PC-9 (cell line): ENCODE data around the gene GABARAP. TPM values are rescaled to one million over a fixed set of nuclear protein-coding genes. Genes with fewer than 3 reads are reported as not detected.
A peak's percentile ranks its signal among the peaks of the same experiment; 100 is the strongest.

Experiments
- BruUV-seq: library from RNA; stranded (reverse); fragments of 400-500 nt; replicated peaks from 2 replicates; lab custom pipeline; 2021; lab: Mats Ljungman, UMichigan
- CTCF ChIA-PET: fragments of 300-600 bp; sonication (Branson Sonifier 250); formaldehyde crosslinking; loops from one replicate; lab custom pipeline; 2022; ENCODE audit warnings: antibody characterized with exemption; lab: Charles Lee
- POLR2A ChIA-PET: fragments of 300-600 bp; sonication (Branson Sonifier 250); formaldehyde crosslinking; loops from one replicate; lab custom pipeline; 2022; ENCODE audit warnings: antibody characterized with exemption; ENCODE audit not compliant: unreplicated experiment; lab: Charles Lee
- DNase-seq, 2 experiments: peaks; one replicate each; pipeline versions ENCODE4 v3.0.0 to v3.0.0-alpha.2; 2015 to 2022; ENCODE audit warnings: mixed read lengths in 1 of 2
- H2AFZ ChIP-seq: fragments of 200-600 bp; sonication (generic); 2 replicates; pipeline ENCODE4 v1.8.1; 2017; ENCODE audit warnings: antibody characterized with exemption
- H3F3A ChIP-seq: fragments of 200-600 bp; sonication (generic); 2 replicates; pipeline ENCODE4 v1.8.1; 2017; ENCODE audit warnings: antibody characterized with exemption, mild to moderate bottlenecking, low read depth; ENCODE audit not compliant: insufficient read depth
- H3K27ac ChIP-seq: fragments of 200-600 bp; sonication (generic); 2 replicates; pipeline ENCODE4 v1.6.1; 2016; ENCODE audit warnings: mixed run types
- H3K27me3 ChIP-seq: fragments of 200-600 bp; sonication (generic); 2 replicates; pipeline ENCODE4 v1.6.1; 2016; ENCODE audit warnings: low read depth, mixed run types; ENCODE audit not compliant: insufficient read depth
- H3K36me3 ChIP-seq: fragments of 200-600 bp; sonication (generic); 2 replicates; pipeline ENCODE4 v1.6.1; 2016; ENCODE audit warnings: low read depth, mixed run types
- H3K4me1 ChIP-seq: fragments of 200-600 bp; sonication (generic); replicated peaks from 2 replicates; pipeline ENCODE4 v1.6.1; 2016; ENCODE audit warnings: mixed run types; ENCODE audit not compliant: insufficient read depth
- H3K4me2 ChIP-seq: fragments of 200-600 bp; sonication (generic); 2 replicates; pipeline ENCODE4 v1.6.1; 2017; ENCODE audit warnings: mixed run types
- H3K4me3 ChIP-seq: fragments of 200-600 bp; sonication (generic); 2 replicates; pipeline ENCODE4 v1.6.1; 2016; ENCODE audit warnings: mixed run types
- H3K79me2 ChIP-seq: fragments of 200-600 bp; sonication (generic); 2 replicates; pipeline ENCODE4 v1.6.1; 2017; ENCODE audit warnings: low read depth, mixed run types
- H3K9me2 ChIP-seq: fragments of 200-600 bp; sonication (generic); 2 replicates; pipeline ENCODE4 v1.8.1; 2017; ENCODE audit warnings: mild to moderate bottlenecking; ENCODE audit not compliant: insufficient read depth
- H3K9me3 ChIP-seq: fragments of 200-600 bp; sonication (generic); 2 replicates; pipeline ENCODE4 v1.8.1; 2016; ENCODE audit warnings: low read depth; ENCODE audit not compliant: insufficient read depth
- H4K20me1 ChIP-seq: fragments of 200-600 bp; sonication (generic); 2 replicates; pipeline ENCODE4 v1.8.1; 2017; ENCODE audit not compliant: insufficient read depth
- CTCF ChIP-seq: fragments of 200-600 bp; sonication (generic); conservative IDR thresholded peaks from 2 replicates; pipeline ENCODE4 v1.6.1; 2017; ENCODE audit warnings: mixed run types, antibody characterized with exemption, mild to moderate bottlenecking, moderate library complexity
- EZH2 ChIP-seq: fragments of 200-600 bp; sonication (generic); IDR thresholded peaks from 2 replicates; pipeline ENCODE4 v1.8.0; 2017; ENCODE audit warnings: antibody characterized with exemption, low read depth
- intact Hi-C: fragments of 100-400 bp; cut with micrococcal nuclease; formaldehyde crosslinking; loops from one replicate; pipeline ENCODE4 v1.10.0; 2022; ENCODE audit not compliant: unreplicated experiment
- total RNA-seq: library from RNA; stranded (reverse); gene quantifications from 2 replicates; pipeline ENCODE4 v1.2.3, GENCODE V29; 2021

Gene GABARAP
- total RNA-seq, 1 experiment from 2014 or later = 424 TPM

DNA sequence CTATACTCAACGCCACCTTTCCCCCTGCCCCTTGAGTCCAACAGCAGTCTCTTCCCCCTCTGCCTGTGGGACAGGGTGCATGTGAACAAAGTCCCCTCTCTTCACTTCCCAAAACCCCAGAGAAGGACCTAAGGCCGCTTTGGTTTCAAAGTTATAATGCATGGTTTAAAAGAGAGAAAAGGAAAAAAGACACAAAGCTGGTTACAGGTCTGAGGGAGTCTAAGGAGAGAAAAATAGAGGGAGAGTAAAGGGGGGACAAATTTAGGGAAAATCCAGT is 1.1 kb upstream of the GABARAP start:
- Histone ChIP-seq H3K27ac (peak overlapping the region; percentile 87; the same call in 1 of the 2 replicates), H3K9me3 (no peaks in the 10 kb centered on the region), H3K4me2 (peak overlapping the region; percentile 96), H3F3A (peaks cover 57% of the 10 kb centered on the region), H3K79me2 (peaks cover 47% of the 10 kb centered on the region), H3K4me1 (peaks cover 21% of the 10 kb centered on the region), H2AFZ (no peak overlapping the region), H3K27me3 (no peaks in the 10 kb centered on the region), H4K20me1 (peaks cover 6% of the 10 kb centered on the region; the same call in 1 of the 2 replicates), H3K9me2 (no peaks in the 10 kb centered on the region), H3K4me3 (peak overlapping the region; percentile 78; the same call in 1 of the 2 replicates), H3K36me3 (peaks cover 23% of the 10 kb centered on the region; the same call in 1 of the 2 replicates)
- intact Hi-C loops = no loop called here
- no peak for DNase-seq
- no TSS peak for BruUV-seq
- no peak for TF ChIP-seq EZH2
- TF ChIP-seq CTCF = no peak
- ChIA-PET POLR2A (no interaction called here), CTCF (interaction anchor here (0.6 to 0.9 kb wide), 2 partner anchors 65 to 444 kb away, joined by 4 read pairs; no protein-coding TSS in a partner anchor)

DNA sequence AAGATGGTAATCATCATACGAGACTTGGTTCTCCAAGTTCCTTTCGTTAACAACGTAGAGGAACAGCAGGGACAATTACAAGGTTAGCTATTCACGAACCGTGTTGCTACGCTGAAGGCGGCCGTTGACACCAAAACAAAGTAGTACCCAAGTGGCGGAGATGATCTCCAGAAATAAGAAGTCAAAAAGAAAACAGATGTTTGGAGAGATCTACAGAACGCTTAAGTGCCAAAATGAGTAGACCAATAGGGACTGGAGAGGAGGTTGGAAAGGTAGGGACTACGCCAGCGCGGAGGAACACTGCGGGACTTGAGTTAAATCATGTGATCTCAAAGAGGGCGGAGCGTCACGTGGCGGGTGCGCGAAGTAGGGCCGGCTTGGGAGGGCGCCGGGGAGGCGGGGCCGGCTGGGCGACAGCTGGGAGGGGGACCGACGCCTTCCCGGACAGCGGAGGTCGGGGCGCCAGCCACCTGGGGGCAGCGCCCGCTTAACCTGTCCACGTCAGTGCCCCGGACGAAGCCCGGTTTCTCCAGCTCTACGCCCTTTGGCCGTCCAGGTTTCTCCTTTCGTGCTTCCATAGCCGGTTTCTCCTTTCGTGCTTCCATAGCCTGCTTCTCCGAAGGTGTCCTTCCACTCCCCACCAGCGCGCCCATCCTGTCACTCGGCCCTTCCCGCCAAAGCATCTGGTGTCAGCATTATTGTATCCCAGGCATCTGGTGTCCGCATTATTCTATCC is 636 bp upstream of the GABARAP start:
- ChIA-PET CTCF (interaction anchor here (0.6 to 1.0 kb wide), 3 partner anchors 23 to 64 kb away, joined by 4 to 30 read pairs (median 6); partner anchors contain the start of genes ACADVL and DLG4), POLR2A (interaction anchor here (0.5 to 1.5 kb wide), 6 partner anchors 14 to 591 kb away, joined by 3 to 7 read pairs (median 4); partner anchors contain the start of gene KDM6B)
- Histone ChIP-seq H3K4me3 (peak overlapping the region; percentile 78), H3K4me2 (peak overlapping the region; percentile 96), H3K36me3 (peaks cover 23% of the 10 kb centered on the region; the same call in 1 of the 2 replicates), H4K20me1 (peaks cover 6% of the 10 kb centered on the region; the same call in 1 of the 2 replicates), H3K79me2 (peaks cover 44% of the 10 kb centered on the region), H3K4me1 (peaks cover 21% of the 10 kb centered on the region), H3F3A (peaks cover 57% of the 10 kb centered on the region), H3K9me2 (no peaks in the 10 kb centered on the region), H2AFZ (peak overlapping the region; percentile 88), H3K9me3 (no peaks in the 10 kb centered on the region), H3K27me3 (no peaks in the 10 kb centered on the region), H3K27ac (peak overlapping the region; percentile 87)
- no TSS peak for BruUV-seq
- no peak for TF ChIP-seq EZH2
- TF ChIP-seq CTCF = no peak
- DNase-seq = peak; percentile 85 to 96
- intact Hi-C loops = no loop called here

DNA sequence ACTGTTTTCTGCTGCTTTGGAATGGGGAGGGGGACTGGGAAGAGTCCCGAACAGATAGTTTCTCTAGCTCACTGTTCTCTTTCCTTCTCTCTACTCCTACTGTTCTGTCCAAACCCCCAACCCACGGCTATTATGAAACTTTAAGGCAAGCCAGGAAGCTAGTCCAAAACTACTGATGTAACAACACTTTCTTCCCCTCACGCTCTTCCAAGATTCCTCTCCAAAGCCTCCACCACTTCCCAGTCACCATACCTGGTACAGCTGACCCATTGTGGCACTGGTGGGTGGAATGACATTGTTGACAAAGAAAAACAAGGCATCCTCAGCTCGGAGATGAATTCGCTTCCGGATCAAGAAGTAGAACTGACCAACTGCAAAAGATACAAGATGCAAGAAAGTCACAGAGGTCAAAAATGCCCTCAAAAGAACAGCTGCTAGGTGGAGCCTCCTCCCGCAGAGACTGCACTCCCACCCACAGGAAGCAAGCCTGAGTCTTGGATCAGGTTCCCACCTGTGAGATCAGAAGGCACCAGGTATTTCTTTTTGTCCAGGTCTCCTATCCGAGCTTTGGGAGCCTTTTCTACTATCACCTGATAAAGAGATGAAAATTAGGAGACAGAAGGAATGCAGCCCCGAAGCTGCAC is 1.0 kb downstream of the GABARAP start:
- no peak for TF ChIP-seq CTCF
- TF ChIP-seq EZH2 = no peak
- BruUV-seq = TSS peak; percentile 41
- Histone ChIP-seq H3K9me2 (no peaks in the 10 kb centered on the region), H3K4me1 (peaks cover 29% of the 10 kb centered on the region), H3K27ac (peak overlapping the region; percentile 87), H4K20me1 (peaks cover 7% of the 10 kb centered on the region), H3K9me3 (no peaks in the 10 kb centered on the region), H3K79me2 (peaks cover 47% of the 10 kb centered on the region), H3K27me3 (no peaks in the 10 kb centered on the region), H3K4me2 (peak overlapping the region; percentile 96), H2AFZ (no peak overlapping the region), H3K4me3 (peak overlapping the region; percentile 78), H3K36me3 (peaks cover 27% of the 10 kb centered on the region; the same call in 1 of the 2 replicates), H3F3A (peaks cover 61% of the 10 kb centered on the region)
- CTCF ChIA-PET = interaction anchor here (0.5 to 0.8 kb wide), 4 partner anchors 14 to 68 kb away, joined by 3 to 5 read pairs (median 4); no protein-coding TSS in a partner anchor
- DNase-seq = peak in 1 of 2 experiments; percentile 35
- POLR2A ChIA-PET = interaction anchor here (0.6 to 1.5 kb wide), 6 partner anchors 13 to 195 kb away, joined by 3 to 5 read pairs (median 4); no protein-coding TSS in a partner anchor
- intact Hi-C loops = loop anchor here (1.0 kb wide), 1 partner anchor 21 kb away; the partner anchor contains the start of gene CLDN7
